OCI-LY1 (cell line): ENCODE data around the gene DCBLD2.

Source experiments
- H2AFZ ChIP-seq: fragments of 200-600 bp; sonication (generic), shearing (Covaris generic); 2 replicates; pipeline ENCODE4 v1.6.0; 2014; ENCODE audit warnings: antibody characterized with exemption, mild to moderate bottlenecking, low read length
- H3F3A ChIP-seq: fragments of 200-600 bp; sonication (generic), shearing (Covaris generic); 2 replicates; pipeline ENCODE4 v1.6.0; 2014; ENCODE audit warnings: mild to moderate bottlenecking, antibody characterized with exemption, low read length, moderate library complexity; ENCODE audit not compliant: insufficient read depth
- H3K27ac ChIP-seq: fragments of 200-600 bp; sonication (generic); 2 replicates; pipeline ENCODE4 v1.5.1; 2014; ENCODE audit warnings: low read length, mixed run types, mild to moderate bottlenecking, low read depth; ENCODE audit not compliant: poor library complexity, severe bottlenecking
- H3K27me3 ChIP-seq: fragments of 200-600 bp; sonication (generic); 2 replicates; pipeline ENCODE4 v1.6.0; 2014; ENCODE audit warnings: antibody characterized with exemption, mild to moderate bottlenecking, low read length, moderate library complexity; ENCODE audit not compliant: insufficient read depth
- H3K36me3 ChIP-seq: fragments of 200-600 bp; sonication (generic); 2 replicates; pipeline ENCODE4 v1.6.1; 2014; ENCODE audit warnings: mild to moderate bottlenecking, antibody characterized with exemption, low read length, moderate library complexity, mixed read lengths; ENCODE audit not compliant: insufficient read depth
- H3K4me1 ChIP-seq: fragments of 200-600 bp; sonication (generic); 2 replicates; pipeline ENCODE4 v1.5.1; 2014; ENCODE audit warnings: mild to moderate bottlenecking, low read length, moderate library complexity; ENCODE audit not compliant: insufficient read depth, severe bottlenecking
- H3K4me2 ChIP-seq: fragments of 200-600 bp; sonication (generic), shearing (Covaris generic); 2 replicates; pipeline ENCODE4 v1.6.1; 2014; ENCODE audit warnings: low read length
- H3K4me3 ChIP-seq: fragments of 200-600 bp; sonication (generic); 2 replicates; pipeline ENCODE4 v1.5.1; 2014; ENCODE audit warnings: low read length, low read depth, mild to moderate bottlenecking, mixed read lengths; ENCODE audit not compliant: poor library complexity, severe bottlenecking
- H3K79me2 ChIP-seq: fragments of 200-600 bp; shearing (Covaris generic); 2 replicates; pipeline ENCODE4 v1.6.1; 2016; ENCODE audit warnings: mixed run types, low read length, mixed read lengths; ENCODE audit not compliant: insufficient read depth
- H3K9ac ChIP-seq: fragments of 200-600 bp; sonication (generic), shearing (Covaris generic); 2 replicates; pipeline ENCODE4 v1.6.1; 2014; ENCODE audit warnings: mild to moderate bottlenecking, low read length, mixed read lengths
- H3K9me2 ChIP-seq: fragments of 200-600 bp; sonication (generic), shearing (Covaris generic); 2 replicates; pipeline ENCODE4 v1.6.1; 2014; ENCODE audit warnings: low read depth, mild to moderate bottlenecking, low read length, mixed read lengths
- H3K9me3 ChIP-seq: fragments of 200-600 bp; shearing (Covaris generic); 2 replicates; pipeline ENCODE4 v1.6.1; 2014; ENCODE audit warnings: low read length, mixed read lengths
- H4K20me1 ChIP-seq: fragments of 200-600 bp; sonication (generic), shearing (Covaris generic); 2 replicates; pipeline ENCODE4 v1.6.0; 2016; ENCODE audit warnings: mild to moderate bottlenecking, low read length; ENCODE audit not compliant: insufficient read depth
- EZH2 ChIP-seq: fragments of 200-600 bp; sonication (generic), shearing (Covaris generic); IDR thresholded peaks from 2 replicates; pipeline ENCODE4 v1.8.0; 2017; ENCODE audit warnings: borderline replicate concordance, mixed run types, mild to moderate bottlenecking, antibody characterized with exemption, low read length, moderate library complexity, mixed read lengths
- TF ChIP-seq, protein P1 (sequence below): fragments of 200-600 bp; sonication (generic), shearing (Covaris generic); IDR thresholded peaks from 2 replicates; pipeline ENCODE4 v1.5.1; 2017; ENCODE audit warnings: mild to moderate bottlenecking, antibody characterized with exemption, low read length, moderate library complexity, mixed read lengths

Gene DCBLD2

DNA sequence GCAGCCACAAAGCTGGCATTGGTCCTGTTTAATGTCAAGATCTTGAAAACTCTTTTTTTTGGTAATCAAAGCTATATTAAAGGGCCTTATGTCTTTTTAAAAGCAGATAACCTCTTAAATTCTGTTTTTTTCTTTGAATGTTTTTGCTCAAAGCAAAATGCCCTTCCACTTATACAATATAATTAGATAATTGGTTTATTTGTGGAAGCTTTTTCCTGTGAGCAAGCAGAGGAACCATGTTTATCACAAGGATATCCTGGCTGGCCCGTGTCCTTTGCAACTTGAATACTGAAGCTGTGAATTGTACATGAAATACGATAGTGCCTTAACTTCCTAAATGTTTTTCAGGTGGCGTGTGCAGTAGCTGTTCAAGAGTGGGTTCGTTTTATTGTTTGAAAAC lies 135.8 kb downstream of the DCBLD2 start:
- Histone ChIP-seq H3K4me2 (no peak overlapping the region), H3K27me3 (no peaks in the 10 kb centered on the region), H4K20me1 (no peaks in the 10 kb centered on the region), H3K9ac (no peak overlapping the region), H3K36me3 (no peaks in the 10 kb centered on the region), H3F3A (no peaks in the 10 kb centered on the region), H2AFZ (no peak overlapping the region), H3K9me2 (no peaks in the 10 kb centered on the region), H3K79me2 (no peaks in the 10 kb centered on the region), H3K27ac (no peak overlapping the region), H3K4me3 (no peak overlapping the region), H3K9me3 (no peaks in the 10 kb centered on the region), H3K4me1 (no peaks in the 10 kb centered on the region)
- TF ChIP-seq EZH2, result no peak
- TF ChIP-seq, protein P1, sequence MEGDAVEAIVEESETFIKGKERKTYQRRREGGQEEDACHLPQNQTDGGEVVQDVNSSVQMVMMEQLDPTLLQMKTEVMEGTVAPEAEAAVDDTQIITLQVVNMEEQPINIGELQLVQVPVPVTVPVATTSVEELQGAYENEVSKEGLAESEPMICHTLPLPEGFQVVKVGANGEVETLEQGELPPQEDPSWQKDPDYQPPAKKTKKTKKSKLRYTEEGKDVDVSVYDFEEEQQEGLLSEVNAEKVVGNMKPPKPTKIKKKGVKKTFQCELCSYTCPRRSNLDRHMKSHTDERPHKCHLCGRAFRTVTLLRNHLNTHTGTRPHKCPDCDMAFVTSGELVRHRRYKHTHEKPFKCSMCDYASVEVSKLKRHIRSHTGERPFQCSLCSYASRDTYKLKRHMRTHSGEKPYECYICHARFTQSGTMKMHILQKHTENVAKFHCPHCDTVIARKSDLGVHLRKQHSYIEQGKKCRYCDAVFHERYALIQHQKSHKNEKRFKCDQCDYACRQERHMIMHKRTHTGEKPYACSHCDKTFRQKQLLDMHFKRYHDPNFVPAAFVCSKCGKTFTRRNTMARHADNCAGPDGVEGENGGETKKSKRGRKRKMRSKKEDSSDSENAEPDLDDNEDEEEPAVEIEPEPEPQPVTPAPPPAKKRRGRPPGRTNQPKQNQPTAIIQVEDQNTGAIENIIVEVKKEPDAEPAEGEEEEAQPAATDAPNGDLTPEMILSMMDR, result no peak

DNA sequence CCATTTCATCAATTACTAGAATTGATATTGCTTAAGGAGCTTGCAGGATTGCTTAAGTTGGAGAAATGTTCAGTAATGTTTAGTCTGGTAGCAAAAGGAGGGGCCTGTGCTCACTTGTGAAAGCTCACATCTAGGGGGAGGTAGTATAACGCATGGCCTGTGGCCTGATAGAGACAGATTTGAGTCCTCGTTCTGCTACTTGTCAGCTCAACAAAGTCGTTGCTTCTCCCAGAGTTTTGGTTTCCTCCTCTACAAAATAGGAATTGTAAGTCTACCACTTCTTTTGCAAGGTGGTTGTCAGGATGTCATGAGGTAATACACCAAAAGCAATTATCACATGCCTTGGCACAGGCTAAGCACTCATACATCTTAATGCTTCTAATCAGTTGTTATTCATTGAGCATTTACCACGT lies 137.0 kb downstream of the DCBLD2 start:
- no peak overlapping the region for H3K9ac ChIP-seq
- H3K4me1 ChIP-seq, result no peaks in the 10 kb centered on the region
- H3K9me3 ChIP-seq, result no peaks in the 10 kb centered on the region
- no peak overlapping the region for H3K4me2 ChIP-seq
- H3K9me2 ChIP-seq, result no peaks in the 10 kb centered on the region
- no peaks in the 10 kb centered on the region for H3K27me3 ChIP-seq
- no peak overlapping the region for H3K4me3 ChIP-seq
- no peaks in the 10 kb centered on the region for H4K20me1 ChIP-seq
- TF ChIP-seq, protein P1, result no peak
- TF ChIP-seq EZH2, result no peak
- H3K27ac ChIP-seq, result no peak overlapping the region
- H3K36me3 ChIP-seq, result no peaks in the 10 kb centered on the region
- no peaks in the 10 kb centered on the region for H3F3A ChIP-seq
- no peak overlapping the region for H2AFZ ChIP-seq
- no peaks in the 10 kb centered on the region for H3K79me2 ChIP-seq

DNA sequence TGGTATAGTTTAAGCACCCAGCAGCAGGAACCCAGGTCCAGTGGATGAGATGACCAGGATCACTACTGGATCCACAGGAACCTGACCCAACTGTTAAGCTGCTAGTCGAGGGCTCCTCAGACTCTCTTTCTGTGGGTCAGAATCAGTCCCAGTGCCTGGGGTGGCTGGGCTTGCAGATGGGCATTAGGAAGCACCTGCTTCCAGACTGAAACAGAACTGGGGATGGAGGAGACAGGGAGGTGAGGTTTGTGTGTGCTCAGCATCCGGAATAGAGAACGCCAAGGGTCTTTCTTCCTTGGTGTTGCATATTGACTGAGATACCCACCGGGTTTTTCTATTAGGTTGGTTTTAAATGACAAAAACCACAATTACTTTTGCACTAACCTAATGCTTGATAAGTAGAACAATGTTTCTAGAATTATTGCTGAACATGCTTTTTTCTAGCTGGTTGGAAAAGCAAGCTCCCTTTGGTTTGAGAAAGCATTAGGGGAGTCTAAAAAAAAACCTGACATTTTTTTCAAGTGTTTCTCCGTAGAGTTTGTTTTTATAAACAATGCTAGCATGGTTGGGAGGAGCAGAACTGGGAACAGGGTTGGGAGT lies 137.6 kb downstream of the DCBLD2 start:
- H3K9me2 ChIP-seq, result no peaks in the 10 kb centered on the region
- no peaks in the 10 kb centered on the region for H3K27me3 ChIP-seq
- no peaks in the 10 kb centered on the region for H3F3A ChIP-seq
- H3K4me1 ChIP-seq, result no peaks in the 10 kb centered on the region
- H3K36me3 ChIP-seq, result no peaks in the 10 kb centered on the region
- H3K4me3 ChIP-seq, result no peak overlapping the region
- no peak overlapping the region for H3K9ac ChIP-seq
- no peaks in the 10 kb centered on the region for H4K20me1 ChIP-seq
- no peak for TF ChIP-seq EZH2
- TF ChIP-seq, protein P1, result no peak
- no peak overlapping the region for H3K27ac ChIP-seq
- no peaks in the 10 kb centered on the region for H3K9me3 ChIP-seq
- no peak overlapping the region for H3K4me2 ChIP-seq
- no peaks in the 10 kb centered on the region for H3K79me2 ChIP-seq
- H2AFZ ChIP-seq, result no peak overlapping the region
